GM18519 (cell line): ENCODE results near the gene ADGRG4.

ENCODE experiments used
- ATAC-seq: cut with Tn5 transposase; IDR thresholded peaks from one replicate; pipeline ENCODE4 v1.9.1; 2021; ENCODE audit warnings: mild to moderate bottlenecking, moderate library complexity; ENCODE audit not compliant: unreplicated experiment, low FRiP score

ADGRG4 gene

GRCh38 chrX:136303041-136303440 is 2.3 kb downstream of the ADGRG4 start:
- no peak for ATAC-seq

DNA sequence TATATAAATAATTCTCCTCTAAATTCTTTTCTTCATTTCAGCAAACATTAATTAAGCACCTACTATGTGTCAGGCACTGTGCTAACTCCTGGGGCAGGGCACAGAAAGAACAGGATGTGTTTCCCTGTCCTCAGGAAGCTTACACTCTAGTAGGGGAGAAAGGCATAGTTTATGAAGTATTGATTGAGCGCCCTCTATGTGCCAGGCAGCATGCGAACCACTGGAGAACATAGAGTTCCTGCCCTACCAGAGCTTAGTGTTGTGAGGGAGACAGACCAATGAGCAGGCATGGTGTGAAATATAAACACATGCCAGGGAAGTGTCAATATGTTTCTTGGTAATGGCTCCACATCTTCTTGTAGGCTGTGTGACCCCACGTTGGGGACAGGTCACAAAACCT is 3.7 kb downstream of the ADGRG4 start:
- no peak for ATAC-seq

GRCh38 chrX:136306182-136306581 is 5.4 kb downstream of the ADGRG4 start:
- no peak for ATAC-seq

DNA sequence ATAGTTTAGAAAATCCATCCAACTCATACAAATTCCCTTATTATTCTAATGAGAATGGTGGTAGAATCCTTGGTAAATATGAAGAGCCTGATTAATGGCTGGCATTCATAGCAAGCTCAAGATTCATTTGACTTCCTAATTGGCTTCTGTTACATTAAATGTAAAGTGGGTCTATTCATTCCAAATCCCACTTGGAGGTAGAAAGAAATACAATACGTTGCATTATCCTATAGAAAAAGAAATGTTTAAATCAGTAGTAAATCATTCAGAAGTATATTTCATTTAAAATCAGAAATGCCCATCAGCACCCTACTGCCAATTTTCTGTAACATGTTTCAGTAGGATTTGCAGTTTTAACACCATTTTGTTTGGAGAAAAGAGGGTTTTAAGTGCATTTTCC is 6.7 kb downstream of the ADGRG4 start:
- no peak for ATAC-seq

DNA sequence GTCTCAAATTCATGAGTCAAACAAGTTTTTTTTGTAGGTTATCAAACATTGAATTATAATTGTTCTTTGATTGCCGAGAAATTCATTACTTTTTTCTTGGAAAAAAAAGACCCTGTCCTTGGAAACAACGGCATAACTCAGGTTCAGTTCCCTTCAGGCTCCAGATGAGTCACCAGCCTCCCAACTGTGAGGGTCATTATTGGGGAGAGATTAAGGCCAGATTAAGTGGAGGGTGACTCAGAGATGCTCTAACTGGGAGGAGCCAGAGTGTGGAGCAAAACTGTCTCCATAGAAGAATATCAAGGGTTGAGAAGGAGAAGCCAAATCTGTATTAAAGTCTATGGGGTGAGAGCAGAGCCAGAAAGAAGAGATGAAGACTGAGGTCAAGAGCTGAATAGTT is 9.6 kb downstream of the ADGRG4 start:
- ATAC-seq = no peak

DNA sequence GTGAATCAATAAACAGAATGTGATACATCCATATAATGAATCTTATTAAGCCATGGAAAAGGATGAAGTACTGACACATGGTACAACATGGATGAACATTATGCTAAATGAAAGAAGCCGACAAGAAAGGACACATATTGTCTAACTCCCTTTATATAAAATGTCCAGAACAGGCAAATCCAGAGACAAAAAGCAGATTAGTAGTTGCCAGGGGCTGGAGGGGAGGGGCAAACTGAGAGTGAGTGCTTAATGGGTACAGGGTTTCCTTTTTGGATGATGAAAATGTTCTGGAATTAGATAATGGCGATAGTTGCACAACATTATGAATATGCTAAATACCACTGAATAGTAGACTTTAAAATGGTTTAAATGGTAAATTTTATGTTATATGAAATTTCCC is 17.4 kb downstream of the ADGRG4 start:
- no peak for ATAC-seq

GRCh38 chrX:136318895-136319597 is 18.3 kb downstream of the ADGRG4 start:
- ATAC-seq = no peak

DNA sequence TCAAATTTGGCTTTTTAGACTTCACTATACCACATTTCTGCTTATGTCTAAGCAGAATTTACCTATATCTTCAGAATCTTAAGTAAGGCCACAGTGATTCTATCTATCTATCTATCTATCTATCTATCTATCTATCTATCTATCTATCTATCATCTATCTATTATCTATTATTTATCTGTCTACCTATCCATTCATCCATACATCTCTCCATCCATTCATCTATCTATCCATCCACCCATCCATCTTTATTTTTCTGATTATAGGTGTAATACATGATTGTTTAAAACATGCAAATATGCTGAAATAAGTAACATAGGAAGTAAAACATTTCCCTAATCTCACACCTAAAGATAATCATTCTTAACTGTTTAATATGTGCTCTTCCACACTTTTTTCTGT is 18.8 kb downstream of the ADGRG4 start:
- no peak for ATAC-seq

- ATAC-seq = no peak
Observed at GRCh38 chrX:136321532-136321931, 20.8 kb downstream of the ADGRG4 start.

DNA sequence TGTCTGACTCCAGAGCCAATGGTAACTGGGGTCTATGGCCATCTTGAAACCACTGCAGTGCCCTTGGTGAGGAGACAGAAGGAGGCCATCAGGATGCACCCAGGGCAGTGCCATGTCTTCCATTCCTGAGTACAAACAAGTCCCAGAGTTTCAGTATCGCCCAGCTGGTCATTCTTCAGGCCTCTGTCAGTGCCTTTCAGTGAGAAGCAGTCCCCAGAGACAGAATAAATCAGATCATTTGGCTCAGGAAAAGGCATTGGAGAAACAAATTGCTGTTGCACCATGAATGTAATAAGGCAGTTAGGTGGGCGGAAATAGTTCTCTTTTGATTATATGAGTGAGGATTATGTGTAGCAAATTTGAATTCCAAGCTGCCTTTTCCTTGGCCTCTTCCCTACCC is 21.3 kb downstream of the ADGRG4 start:
- ATAC-seq = no peak

DNA sequence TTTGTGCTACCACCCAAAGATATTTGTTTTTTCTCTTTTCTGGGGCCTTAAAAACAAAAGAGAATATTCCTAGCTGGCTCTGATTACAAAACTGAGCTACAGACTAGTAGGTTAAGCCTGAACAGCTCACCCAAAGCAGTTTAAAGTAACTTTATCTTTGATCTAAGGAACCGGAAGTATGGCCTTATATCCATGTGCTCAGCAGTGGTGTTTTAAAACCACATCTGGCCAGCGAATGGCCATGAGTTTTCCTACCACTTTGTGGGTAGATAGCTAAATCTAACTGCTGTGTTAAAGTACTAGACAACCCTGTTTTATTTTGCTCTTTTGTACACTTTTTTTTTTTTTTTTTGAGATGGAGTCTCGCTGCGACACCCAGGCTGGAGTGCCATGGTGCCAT is 24.6 kb downstream of the ADGRG4 start:
- ATAC-seq = no peak

DNA sequence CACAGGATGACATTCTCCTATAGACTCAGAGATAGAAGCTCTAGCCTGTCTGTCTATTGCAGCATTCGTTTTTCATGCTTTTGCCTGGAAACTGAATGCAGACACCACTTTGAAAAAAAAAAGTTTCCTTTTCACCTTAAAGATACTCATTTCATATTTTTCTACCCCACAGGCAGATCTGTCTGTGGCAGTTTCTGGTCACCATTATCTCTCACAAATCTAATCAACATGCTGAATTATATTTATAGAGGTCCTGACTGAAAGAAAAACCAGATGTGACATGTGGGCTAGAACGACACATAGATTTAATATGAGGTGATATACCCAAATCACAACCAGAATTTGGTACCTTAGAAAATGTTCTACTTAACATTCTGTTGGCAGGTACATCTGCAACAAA is 28.2 kb downstream of the ADGRG4 start:
- ATAC-seq = no peak

DNA sequence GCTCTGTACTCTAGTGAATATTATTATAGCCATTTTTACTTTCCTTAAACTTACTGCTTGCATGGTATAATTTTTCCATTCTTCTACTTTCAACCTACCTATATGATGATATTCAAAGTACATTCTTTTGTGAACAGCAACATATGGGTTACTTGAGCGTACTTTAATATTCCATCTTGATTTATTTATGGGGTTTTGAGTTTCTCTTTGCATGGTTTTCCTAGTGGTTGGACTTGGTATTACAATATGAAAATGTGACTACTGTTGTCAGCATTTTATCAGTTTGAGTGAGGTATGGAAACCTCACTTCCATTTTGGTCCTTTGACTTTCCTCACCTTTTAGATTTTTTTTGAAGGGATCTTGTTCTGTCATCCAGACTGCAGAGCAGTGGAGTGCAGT is 35.9 kb downstream of the ADGRG4 start:
- ATAC-seq = no peak

- ATAC-seq = no peak
Observed at GRCh38 chrX:136339702-136340101, 38.9 kb downstream of the ADGRG4 start.

- no peak for ATAC-seq
Observed at GRCh38 chrX:136344320-136344719, 43.6 kb downstream of the ADGRG4 start.

DNA sequence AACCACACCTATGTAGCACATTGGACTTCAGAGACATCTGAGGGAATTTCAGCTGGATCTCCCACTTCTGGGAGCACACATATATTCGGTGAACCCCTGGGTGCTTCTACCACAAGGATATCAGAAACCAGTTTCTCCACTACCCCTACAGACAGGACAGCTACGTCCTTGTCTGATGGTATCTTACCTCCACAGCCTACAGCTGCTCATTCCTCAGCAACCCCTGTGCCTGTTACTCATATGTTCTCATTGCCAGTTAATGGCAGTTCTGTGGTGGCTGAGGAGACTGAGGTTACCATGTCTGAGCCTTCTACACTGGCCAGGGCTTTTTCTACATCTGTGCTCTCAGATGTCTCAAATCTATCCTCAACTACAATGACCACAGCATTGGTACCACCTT is 45.7 kb downstream of the ADGRG4 start:
- ATAC-seq = no peak

GRCh38 chrX:136347706-136348105 is 46.9 kb downstream of the ADGRG4 start:
- no peak for ATAC-seq

DNA sequence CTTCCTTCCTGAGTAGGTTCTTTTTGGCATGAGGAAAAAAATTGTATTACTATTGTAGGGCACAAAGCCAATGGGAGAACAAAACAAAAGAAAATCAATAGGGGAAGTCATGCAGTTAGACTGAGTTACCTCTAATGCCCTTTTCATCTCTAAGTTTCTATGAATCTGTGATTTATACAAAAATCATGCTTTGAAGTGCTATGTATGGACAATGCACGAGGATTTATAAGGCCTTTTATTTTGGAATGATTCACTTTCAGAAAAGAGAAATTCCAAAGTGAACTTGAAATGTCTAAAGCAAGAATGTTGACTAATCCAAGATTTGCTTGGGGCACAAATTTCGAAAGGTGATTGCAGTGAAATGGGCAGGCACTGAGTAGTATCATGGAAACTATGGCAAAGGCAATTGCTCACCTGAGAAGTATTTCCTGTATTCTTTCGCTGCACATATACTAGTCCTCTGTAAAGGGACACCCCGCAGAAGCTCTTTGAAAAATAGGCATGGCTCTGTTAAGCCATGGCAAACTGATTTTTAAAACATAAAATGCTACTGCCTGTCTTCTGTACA is 52.8 kb downstream of the ADGRG4 start:
- ATAC-seq = no peak

DNA sequence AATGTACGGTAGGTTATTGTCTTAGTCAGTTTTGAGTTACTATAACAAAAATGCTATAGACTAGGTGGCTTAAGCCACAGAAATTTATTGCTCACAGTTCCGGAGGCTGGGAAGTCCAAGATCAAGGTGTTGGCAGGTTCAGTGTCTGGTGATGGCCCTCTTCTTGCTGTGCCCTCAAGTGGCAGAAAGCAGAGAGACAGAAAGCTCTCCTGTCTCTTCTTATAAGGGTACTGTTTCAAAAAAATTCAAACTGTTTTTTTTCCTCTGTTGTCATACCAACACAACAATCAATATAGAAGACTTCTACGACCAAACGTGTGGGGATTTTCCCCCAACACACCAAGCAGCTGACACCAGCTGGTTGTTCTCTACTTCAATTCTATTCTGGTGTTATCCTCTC is 53.4 kb downstream of the ADGRG4 start:
- ATAC-seq = peak; percentile 51

- no peak for ATAC-seq
Observed at GRCh38 chrX:136369377-136369776, 68.6 kb downstream of the ADGRG4 start.

- no peak for ATAC-seq
Observed at GRCh38 chrX:136376713-136377112, 76.0 kb downstream of the ADGRG4 start.

DNA sequence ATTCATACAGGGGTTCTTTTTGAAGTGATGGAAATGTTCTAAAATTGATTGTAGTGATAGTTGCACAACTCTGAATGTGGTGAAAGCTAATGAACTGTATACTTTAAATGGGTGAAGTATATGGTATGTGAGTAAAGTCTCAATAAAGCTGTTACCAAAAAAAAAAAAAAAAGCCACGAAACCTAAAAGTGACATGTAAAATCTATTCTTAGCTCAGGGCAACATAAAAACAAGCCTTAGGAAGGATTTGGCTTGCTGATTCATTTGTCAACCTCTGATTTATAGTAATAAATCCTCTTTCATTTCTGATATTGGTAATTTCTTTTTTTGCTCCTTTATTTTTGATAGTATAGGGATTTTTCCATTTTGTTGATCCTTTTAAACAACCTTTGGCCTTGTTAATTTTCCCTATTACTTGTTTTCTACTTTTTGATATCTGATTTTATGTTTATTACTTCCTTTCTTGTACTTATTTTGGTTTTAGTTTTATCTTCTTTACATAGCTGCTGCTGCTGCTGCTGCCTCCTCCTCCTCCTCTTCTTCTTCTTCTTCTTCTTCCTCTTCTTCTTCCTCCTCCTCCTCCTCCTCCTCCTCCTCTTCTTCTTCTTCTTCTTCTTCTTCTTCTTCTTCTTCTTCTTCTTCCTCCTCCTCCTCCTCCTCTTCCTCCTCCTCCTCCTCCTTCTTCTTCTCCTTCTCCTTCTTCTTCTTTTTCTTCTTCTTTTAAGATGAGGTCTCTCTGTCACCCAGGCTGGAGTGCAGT is 79.4 kb downstream of the ADGRG4 start:
- ATAC-seq = no peak
